GM21786 (cell line): ENCODE data around the gene ASB8.
"Not testable (repeated sequence)": the region's sequence is repeated elsewhere in the genome, so short reads cannot be mapped to it uniquely, and the experiment has no call there.

Source experiments
- ATAC-seq: cut with Tn5 transposase; IDR thresholded peaks from one replicate; pipeline ENCODE4 v1.9.1; 2021; ENCODE audit not compliant: unreplicated experiment

ASB8 gene

GRCh38 chr12:48183091-48183875, 26.0 kb upstream of the ASB8 start, which contains the start of gene CCDC184:
Gene CCDC184 (plus strand): TSS chr12:48183644. CDS start chr12:48184123, 479 bp downstream.
- peak; percentile 60 for ATAC-seq

GRCh38 chr12:48182631-48183030, 25.3 kb upstream of the ASB8 start:
- ATAC-seq: no peak

GRCh38 chr12:48180857-48181495, 23.7 kb upstream of the ASB8 start:
- ATAC-seq: no peak

- ATAC-seq: no peak
Measured at GRCh38 chr12:48180424-48180823, 23.1 kb upstream of the ASB8 start.

- no peak for ATAC-seq
Measured at GRCh38 chr12:48179466-48179865, 22.2 kb upstream of the ASB8 start.

- ATAC-seq: no peak
Measured at GRCh38 chr12:48177982-48178381, 20.7 kb upstream of the ASB8 start.

- no peak for ATAC-seq
Measured at GRCh38 chr12:48176417-48176751, 19.1 kb upstream of the ASB8 start.

- ATAC-seq: no peak
Measured at GRCh38 chr12:48175613-48176416, 18.5 kb upstream of the ASB8 start.

GRCh38 chr12:48169011-48169410, 11.7 kb upstream of the ASB8 start:
- ATAC-seq: no peak

GRCh38 chr12:48165089-48165981, 8.0 kb upstream of the ASB8 start:
- no peak for ATAC-seq

GRCh38 chr12:48164451-48164850, 7.1 kb upstream of the ASB8 start:
- no peak for ATAC-seq

GRCh38 chr12:48163150-48163747, 5.9 kb upstream of the ASB8 start:
- no peak for ATAC-seq

GRCh38 chr12:48160807-48161206, 3.5 kb upstream of the ASB8 start:
- no peak for ATAC-seq

GRCh38 chr12:48160046-48160445, 2.7 kb upstream of the ASB8 start:
- ATAC-seq: no peak

- ATAC-seq: peak; percentile 5
Measured at GRCh38 chr12:48157889-48158370, 615 bp upstream of the ASB8 start.

- no peak for ATAC-seq
Measured at GRCh38 chr12:48156652-48157017, 680 bp downstream of the ASB8 start.

GRCh38 chr12:48155786-48156185, 1.5 kb downstream of the ASB8 start:
- not testable (repeated sequence) for ATAC-seq

GRCh38 chr12:48151103-48151771, 6.1 kb downstream of the ASB8 start:
- ATAC-seq: no peak

GRCh38 chr12:48145981-48146380, 11.3 kb downstream of the ASB8 start:
- ATAC-seq: no peak

GRCh38 chr12:48143898-48144297, 13.4 kb downstream of the ASB8 start:
- no peak for ATAC-seq
